GM12864 (cell line): ENCODE data around the gene ISLR2.

ENCODE experiments used
- DNase-seq: peaks from one replicate; pipeline ENCODE4 v3.0.0-alpha.2; 2011; ENCODE audit warnings: low read depth
- H3K4me3 ChIP-seq: 2 replicates; pipeline ENCODE4 v1.5.1; 2011; ENCODE audit warnings: mild to moderate bottlenecking, low read depth, low read length, control low read depth
- CTCF ChIP-seq: IDR thresholded peaks from 2 replicates; pipeline ENCODE4 v1.5.1; 2011; ENCODE audit warnings: low read depth, mild to moderate bottlenecking, moderate library complexity, low read length, control low read depth, inconsistent platforms; ENCODE audit errors: missing control alignments

ISLR2 gene

GRCh38 chr15:74124759-74125158, 5.6 kb upstream of the ISLR2 start:
- no peak for DNase-seq
- no peak overlapping the region for H3K4me3 ChIP-seq
- TF ChIP-seq CTCF = no peak

GRCh38 chr15:74127255-74127953, 3.0 kb upstream of the ISLR2 start:
- peak; percentile 35 for DNase-seq
- peak; percentile 96 for TF ChIP-seq CTCF

GRCh38 chr15:74127954-74128784, 2.2 kb upstream of the ISLR2 start:
- H3K4me3 ChIP-seq = no peak overlapping the region
- TF ChIP-seq CTCF = no peak
- no peak for DNase-seq

More at GRCh38 chr15:74127255-74127953, 3.0 kb upstream of the ISLR2 start:
- no peak overlapping the region for H3K4me3 ChIP-seq

GRCh38 chr15:74128785-74129585, 1.4 kb upstream of the ISLR2 start:
- no peak for TF ChIP-seq CTCF

GRCh38 chr15:74129586-74130154, 716 bp upstream of the ISLR2 start:
- H3K4me3 ChIP-seq = no peak overlapping the region
- DNase-seq = no peak
- no peak for TF ChIP-seq CTCF

More at GRCh38 chr15:74128785-74129585, 1.4 kb upstream of the ISLR2 start:
- no peak overlapping the region for H3K4me3 ChIP-seq
- no peak for DNase-seq

GRCh38 chr15:74130849-74131627, 652 bp downstream of the ISLR2 start:
- DNase-seq = no peak
- no peak overlapping the region for H3K4me3 ChIP-seq
- TF ChIP-seq CTCF = no peak
